Keratinocyte (primary cell): ENCODE measurements around the gene ACOT7.

Source experiments
- EZH2 ChIP-seq: IDR thresholded peaks from one replicate; pipeline ENCODE4 v1.6.1; 2012; ENCODE audit warnings: inconsistent platforms, mild to moderate bottlenecking, low read length, moderate library complexity
- TF ChIP-seq, protein P1 (sequence below), 3 experiments: IDR thresholded peaks in 1 of 3; conservative IDR thresholded peaks in 1 of 3; optimal IDR thresholded peaks in 1 of 3; 2 replicates in 2 of 3; 3 replicates in 1 of 3; pipeline versions ENCODE3 to v1.5.1; 2011; ENCODE audit warnings: low read length in 3 of 3, mild to moderate bottlenecking in 3 of 3, moderate library complexity in 2 of 3, control low read depth in 1 of 3, inconsistent platforms in 1 of 3; ENCODE audit not compliant: insufficient read depth in 2 of 3; ENCODE audit errors: extremely low read depth in 1 of 3

DNA sequence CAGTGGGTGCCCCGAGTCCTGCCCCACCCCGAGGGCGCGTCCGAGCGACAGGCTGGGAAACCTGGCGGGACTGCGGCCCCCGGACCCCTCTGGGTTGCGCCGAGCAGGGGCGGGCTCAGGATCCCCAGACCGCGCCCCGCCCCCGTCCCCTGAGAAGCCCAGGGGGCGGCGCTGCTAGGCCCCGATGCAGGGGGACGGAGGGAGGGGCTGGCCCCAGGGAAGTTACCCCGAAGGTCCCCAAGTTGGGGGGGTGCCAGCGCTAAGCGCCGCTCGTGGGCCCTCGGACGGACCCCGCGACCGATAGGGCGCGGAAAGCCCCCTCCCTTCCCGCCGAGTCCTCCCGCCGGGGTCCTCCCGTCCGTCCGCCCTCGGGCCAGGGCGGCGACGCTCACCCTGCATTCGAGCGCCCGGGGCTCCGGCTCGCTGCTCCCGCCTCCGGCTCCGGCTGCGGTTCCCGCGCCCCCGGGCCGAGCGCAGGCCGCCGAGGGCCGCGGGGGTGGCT is 133.1 kb downstream of the ACOT7 start:
- TF ChIP-seq, protein P1, sequence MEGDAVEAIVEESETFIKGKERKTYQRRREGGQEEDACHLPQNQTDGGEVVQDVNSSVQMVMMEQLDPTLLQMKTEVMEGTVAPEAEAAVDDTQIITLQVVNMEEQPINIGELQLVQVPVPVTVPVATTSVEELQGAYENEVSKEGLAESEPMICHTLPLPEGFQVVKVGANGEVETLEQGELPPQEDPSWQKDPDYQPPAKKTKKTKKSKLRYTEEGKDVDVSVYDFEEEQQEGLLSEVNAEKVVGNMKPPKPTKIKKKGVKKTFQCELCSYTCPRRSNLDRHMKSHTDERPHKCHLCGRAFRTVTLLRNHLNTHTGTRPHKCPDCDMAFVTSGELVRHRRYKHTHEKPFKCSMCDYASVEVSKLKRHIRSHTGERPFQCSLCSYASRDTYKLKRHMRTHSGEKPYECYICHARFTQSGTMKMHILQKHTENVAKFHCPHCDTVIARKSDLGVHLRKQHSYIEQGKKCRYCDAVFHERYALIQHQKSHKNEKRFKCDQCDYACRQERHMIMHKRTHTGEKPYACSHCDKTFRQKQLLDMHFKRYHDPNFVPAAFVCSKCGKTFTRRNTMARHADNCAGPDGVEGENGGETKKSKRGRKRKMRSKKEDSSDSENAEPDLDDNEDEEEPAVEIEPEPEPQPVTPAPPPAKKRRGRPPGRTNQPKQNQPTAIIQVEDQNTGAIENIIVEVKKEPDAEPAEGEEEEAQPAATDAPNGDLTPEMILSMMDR (optimal IDR thresholded peaks at IDR 0.05 in 1 of 3, IDR thresholded peaks at IDR 0.05 in 1 of 3, conservative IDR thresholded peaks at IDR 0.05 in 1 of 3; ENCODE audit: extremely low read depth in 1 of 3, insufficient read depth in 2 of 3, low read length in 3 of 3): no peak
- no peak for TF ChIP-seq EZH2
